ENCODE results near the gene PFKFB2.

PFKFB2 gene

DNA sequence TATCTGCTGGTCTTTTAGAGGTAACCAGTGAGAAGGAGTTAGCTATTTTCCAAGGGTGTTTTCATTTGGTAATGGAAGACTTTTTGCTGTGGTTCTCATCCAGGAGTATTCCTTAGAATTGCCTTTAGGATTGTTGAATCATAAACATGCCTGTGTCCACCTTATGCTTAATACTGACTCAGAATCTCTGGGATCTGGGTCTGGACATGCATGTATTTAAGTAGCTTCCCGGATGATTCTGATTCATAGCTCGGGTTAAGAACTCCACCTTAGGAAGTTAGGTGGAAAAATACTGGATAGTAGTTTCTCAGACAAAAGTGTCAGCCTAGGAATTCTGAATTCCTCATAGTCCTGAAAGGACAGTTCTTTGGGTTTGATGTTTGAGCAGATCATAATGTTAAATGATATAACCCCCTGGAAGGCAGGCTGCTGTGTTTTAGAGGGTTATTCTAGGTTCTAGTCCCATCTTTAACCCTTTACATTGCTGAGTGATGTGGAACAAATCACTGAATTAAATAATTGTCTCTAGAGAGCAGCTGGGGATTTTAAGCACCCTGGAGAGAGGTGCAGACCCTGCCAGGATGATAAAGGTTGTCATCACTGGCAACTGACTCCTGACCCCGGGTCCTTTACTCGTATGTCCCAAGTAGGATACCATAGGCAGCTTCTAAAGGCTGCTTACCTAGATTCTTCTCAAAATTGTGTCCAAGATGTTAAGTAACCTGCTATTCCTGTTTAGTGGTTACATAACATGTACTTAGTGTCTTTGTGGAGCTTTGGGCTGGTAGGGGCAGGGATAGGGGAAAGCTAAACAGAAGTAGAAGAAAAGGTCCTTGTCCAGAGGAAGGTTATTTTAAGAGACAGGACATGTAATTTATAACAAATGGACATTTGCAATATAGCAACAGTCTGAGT lies 21.1 kb downstream of the PFKFB2 start:
- H3K9ac ChIP-seq (ENCODE audit: low read length): no peak overlapping the region
- H3K18ac ChIP-seq (ENCODE audit: low read length): no peak overlapping the region
- no peak overlapping the region for H2BK120ac ChIP-seq (ENCODE audit: low read depth, low read length)
- no peaks in the 10 kb centered on the region for H3K27me3 ChIP-seq (ENCODE audit: insufficient read depth, low read length, poor library complexity)
- no peak overlapping the region for H4K8ac ChIP-seq (ENCODE audit: low read depth, low read length)
- WGBS (ENCODE audit: extremely low coverage, insufficient coverage, low lambda C conversion rate): no CpG with 5 or more reads among the region's 4 CpGs
- H4K5ac ChIP-seq (ENCODE audit: low read length): no peak overlapping the region
- H3K23ac ChIP-seq (ENCODE audit: low read length): no peak overlapping the region
- DNase-seq: no peak
- H3K56ac ChIP-seq (ENCODE audit: low read length): no peak overlapping the region
- H2BK5ac ChIP-seq (ENCODE audit: low read length): no peak overlapping the region
- no peak overlapping the region for H3K27ac ChIP-seq (ENCODE audit: low read depth, low read length)
- no peaks in the 10 kb centered on the region for H3K4me1 ChIP-seq (ENCODE audit: control insufficient read depth, low read depth, low read length)
- no peak overlapping the region for H2AK5ac ChIP-seq (ENCODE audit: low read length)
- no peaks in the 10 kb centered on the region for H3K36me3 ChIP-seq (ENCODE audit: control insufficient read depth, insufficient read depth, low read length)
- no peaks in the 10 kb centered on the region for H3K79me2 ChIP-seq (ENCODE audit: control insufficient read depth, insufficient read depth, low read length)
- H3K4ac ChIP-seq (ENCODE audit: low read depth, low read length): no peak overlapping the region
- no peak overlapping the region for H3K4me3 ChIP-seq (ENCODE audit: low read length)
- no peak overlapping the region for H2BK15ac ChIP-seq (replicated peaks; ENCODE audit: low read depth)
- H3K4me2 ChIP-seq (ENCODE audit: low read length): no peak overlapping the region
- no peaks in the 10 kb centered on the region for H3K79me1 ChIP-seq (ENCODE audit: low read length)

DNA sequence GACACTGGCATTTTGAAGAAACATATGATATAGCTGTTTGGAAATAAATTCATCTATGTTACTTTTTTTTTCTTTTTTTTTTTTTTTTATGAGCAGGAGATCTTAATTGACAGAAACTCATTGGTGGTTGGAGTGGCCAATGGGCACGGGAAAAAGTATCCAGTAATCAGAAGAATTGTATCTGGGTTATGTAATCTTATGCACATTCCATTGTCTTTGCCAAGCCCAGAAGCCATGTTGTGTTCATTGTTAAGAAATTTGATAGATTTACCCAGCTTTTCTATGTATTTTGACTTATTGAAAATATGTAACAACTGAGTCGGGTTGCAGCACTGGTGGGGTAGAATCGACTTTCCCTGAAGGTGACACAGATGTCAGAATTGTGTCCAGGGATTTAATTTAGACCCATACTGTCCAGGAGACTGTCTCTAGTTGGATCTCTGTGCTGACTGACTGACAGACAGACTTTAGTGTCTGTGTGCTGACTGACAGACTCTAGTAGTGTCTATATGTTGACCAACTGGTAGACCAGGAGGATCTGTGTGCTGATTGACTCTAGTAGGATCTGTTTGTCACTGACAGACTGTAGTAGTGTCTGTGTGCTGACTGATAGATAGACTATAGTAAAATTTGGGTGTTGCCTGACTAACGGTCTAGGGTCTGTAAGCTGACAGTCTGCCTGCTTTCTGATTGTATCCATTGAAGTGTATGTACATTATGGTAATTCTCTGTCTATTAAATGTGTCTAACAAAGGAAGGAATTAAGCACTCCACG lies 23.3 kb downstream of the PFKFB2 start:
- no peak overlapping the region for H2BK15ac ChIP-seq (replicated peaks; ENCODE audit: low read depth)
- H3K27me3 ChIP-seq (ENCODE audit: insufficient read depth, low read length, poor library complexity): no peaks in the 10 kb centered on the region
- no peak for DNase-seq
- no peak overlapping the region for H3K18ac ChIP-seq (ENCODE audit: low read length)
- no peak overlapping the region for H3K27ac ChIP-seq (ENCODE audit: low read depth, low read length)
- no CpG with 5 or more reads among the region's 5 CpGs for WGBS (ENCODE audit: extremely low coverage, insufficient coverage, low lambda C conversion rate)
- H2BK120ac ChIP-seq (ENCODE audit: low read depth, low read length): no peak overlapping the region
- no peaks in the 10 kb centered on the region for H3K79me2 ChIP-seq (ENCODE audit: control insufficient read depth, insufficient read depth, low read length)
- H3K4me2 ChIP-seq (ENCODE audit: low read length): no peak overlapping the region
- no peak overlapping the region for H4K8ac ChIP-seq (ENCODE audit: low read depth, low read length)
- no peaks in the 10 kb centered on the region for H3K4me1 ChIP-seq (ENCODE audit: control insufficient read depth, low read depth, low read length)
- no peak overlapping the region for H4K5ac ChIP-seq (ENCODE audit: low read length)
- H3K36me3 ChIP-seq (ENCODE audit: control insufficient read depth, insufficient read depth, low read length): no peaks in the 10 kb centered on the region
- H3K9ac ChIP-seq (ENCODE audit: low read length): no peak overlapping the region
- H3K4ac ChIP-seq (ENCODE audit: low read depth, low read length): no peak overlapping the region
- no peak overlapping the region for H3K56ac ChIP-seq (ENCODE audit: low read length)
- H3K4me3 ChIP-seq (ENCODE audit: low read length): no peak overlapping the region
- no peak overlapping the region for H3K23ac ChIP-seq (ENCODE audit: low read length)
- H2AK5ac ChIP-seq (ENCODE audit: low read length): no peak overlapping the region
- H2BK5ac ChIP-seq (ENCODE audit: low read length): no peak overlapping the region
- H3K79me1 ChIP-seq (ENCODE audit: low read length): no peaks in the 10 kb centered on the region

DNA sequence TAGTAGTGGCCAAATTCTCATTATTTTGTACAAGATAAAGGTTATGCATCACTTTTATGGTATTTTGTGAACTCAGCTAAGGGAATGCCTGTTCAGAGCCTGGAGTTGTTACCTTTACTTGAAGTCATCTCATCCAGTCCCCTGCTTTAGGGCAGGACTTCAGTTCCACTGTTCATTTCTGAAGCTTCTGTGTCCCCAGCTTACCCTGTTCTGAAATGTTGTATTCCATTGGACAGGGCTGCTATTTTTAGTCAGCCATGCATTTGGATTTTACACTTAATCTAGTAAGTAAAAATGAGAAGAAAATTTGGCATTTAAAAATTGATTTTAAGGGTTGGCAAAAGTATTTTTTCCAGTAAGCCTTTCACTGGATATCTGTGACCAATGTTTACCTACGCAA lies 23.9 kb downstream of the PFKFB2 start:
- no peak overlapping the region for H3K23ac ChIP-seq (ENCODE audit: low read length)
- no peak overlapping the region for H2BK5ac ChIP-seq (ENCODE audit: low read length)
- WGBS (ENCODE audit: extremely low coverage, insufficient coverage, low lambda C conversion rate): no CpG with 5 or more reads among the region's 1 CpG
- H3K4me3 ChIP-seq (ENCODE audit: low read length): no peak overlapping the region
- no peak overlapping the region for H4K8ac ChIP-seq (ENCODE audit: low read depth, low read length)
- no peaks in the 10 kb centered on the region for H3K79me1 ChIP-seq (ENCODE audit: low read length)
- no peak overlapping the region for H3K27ac ChIP-seq (ENCODE audit: low read depth, low read length)
- no peak overlapping the region for H3K4me2 ChIP-seq (ENCODE audit: low read length)
- no peak overlapping the region for H2AK5ac ChIP-seq (ENCODE audit: low read length)
- H2BK120ac ChIP-seq (ENCODE audit: low read depth, low read length): no peak overlapping the region
- no peak overlapping the region for H2BK15ac ChIP-seq (replicated peaks; ENCODE audit: low read depth)
- H3K4ac ChIP-seq (ENCODE audit: low read depth, low read length): no peak overlapping the region
- no peaks in the 10 kb centered on the region for H3K36me3 ChIP-seq (ENCODE audit: control insufficient read depth, insufficient read depth, low read length)
- no peak overlapping the region for H3K56ac ChIP-seq (ENCODE audit: low read length)
- DNase-seq: no peak
- H3K18ac ChIP-seq (ENCODE audit: low read length): no peak overlapping the region
- no peak overlapping the region for H3K9ac ChIP-seq (ENCODE audit: low read length)
- H3K4me1 ChIP-seq (ENCODE audit: control insufficient read depth, low read depth, low read length): no peaks in the 10 kb centered on the region
- no peaks in the 10 kb centered on the region for H3K79me2 ChIP-seq (ENCODE audit: control insufficient read depth, insufficient read depth, low read length)
- H4K5ac ChIP-seq (ENCODE audit: low read length): no peak overlapping the region
- no peaks in the 10 kb centered on the region for H3K27me3 ChIP-seq (ENCODE audit: insufficient read depth, low read length, poor library complexity)

DNA sequence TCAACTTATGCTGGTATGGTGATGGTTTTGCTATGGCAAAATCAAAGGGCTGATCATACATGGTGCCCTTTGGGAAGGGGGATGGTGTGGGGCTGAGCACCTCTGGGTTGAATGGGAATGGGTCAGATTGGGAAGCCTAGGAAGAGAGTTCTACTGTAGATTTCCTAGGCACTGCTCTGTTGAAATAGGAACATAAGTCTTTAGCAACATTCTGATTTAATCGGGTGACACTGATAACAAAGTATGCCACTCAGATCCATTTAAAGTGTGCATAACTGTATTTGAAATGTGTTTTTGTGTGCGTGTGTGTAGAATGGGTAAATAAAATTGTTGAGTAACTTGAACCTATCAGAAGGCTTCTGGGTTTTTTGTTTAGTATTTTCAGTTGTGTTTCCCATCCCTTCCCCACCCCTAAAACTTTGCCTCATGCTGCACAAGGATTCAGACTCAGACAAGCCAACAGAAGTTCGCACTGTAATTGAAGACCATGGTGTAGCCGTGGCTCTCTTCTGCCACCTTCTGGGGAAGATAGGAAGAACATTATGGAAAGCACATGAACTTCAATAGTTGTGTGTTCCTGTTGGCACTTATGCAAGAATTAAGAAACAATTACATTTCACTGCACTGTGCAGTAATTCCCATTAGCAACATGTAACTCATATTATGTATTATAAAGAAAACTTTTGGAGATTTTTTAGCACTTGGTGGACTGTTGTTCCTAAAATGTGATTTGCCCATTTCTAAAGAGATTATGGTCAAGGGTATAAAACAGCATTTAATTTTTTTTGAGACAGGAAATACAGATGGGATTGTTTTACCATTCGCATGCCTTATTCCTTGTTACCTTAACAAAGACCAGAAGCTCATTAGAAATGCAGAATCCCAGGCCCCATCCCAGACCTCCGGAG lies 24.6 kb downstream of the PFKFB2 start:
- H2BK5ac ChIP-seq (ENCODE audit: low read length): no peak overlapping the region
- 100% methylated on average over 1 of the region's 6 CpGs for WGBS (ENCODE audit: extremely low coverage, insufficient coverage, low lambda C conversion rate)
- H3K79me1 ChIP-seq (ENCODE audit: low read length): no peaks in the 10 kb centered on the region
- H3K4me1 ChIP-seq (ENCODE audit: control insufficient read depth, low read depth, low read length): no peaks in the 10 kb centered on the region
- no peak overlapping the region for H3K4me2 ChIP-seq (ENCODE audit: low read length)
- H3K56ac ChIP-seq (ENCODE audit: low read length): no peak overlapping the region
- H3K4ac ChIP-seq (ENCODE audit: low read depth, low read length): no peak overlapping the region
- no peak overlapping the region for H2BK15ac ChIP-seq (replicated peaks; ENCODE audit: low read depth)
- H3K23ac ChIP-seq (ENCODE audit: low read length): no peak overlapping the region
- H2BK120ac ChIP-seq (ENCODE audit: low read depth, low read length): no peak overlapping the region
- no peak overlapping the region for H4K8ac ChIP-seq (ENCODE audit: low read depth, low read length)
- H4K5ac ChIP-seq (ENCODE audit: low read length): no peak overlapping the region
- no peak overlapping the region for H3K18ac ChIP-seq (ENCODE audit: low read length)
- H3K9ac ChIP-seq (ENCODE audit: low read length): no peak overlapping the region
- no peak overlapping the region for H3K27ac ChIP-seq (ENCODE audit: low read depth, low read length)
- no peak overlapping the region for H2AK5ac ChIP-seq (ENCODE audit: low read length)
- no peaks in the 10 kb centered on the region for H3K79me2 ChIP-seq (ENCODE audit: control insufficient read depth, insufficient read depth, low read length)
- DNase-seq: peak; percentile 76
- no peaks in the 10 kb centered on the region for H3K27me3 ChIP-seq (ENCODE audit: insufficient read depth, low read length, poor library complexity)
- no peak overlapping the region for H3K4me3 ChIP-seq (ENCODE audit: low read length)
- H3K36me3 ChIP-seq (ENCODE audit: control insufficient read depth, insufficient read depth, low read length): no peaks in the 10 kb centered on the region

DNA sequence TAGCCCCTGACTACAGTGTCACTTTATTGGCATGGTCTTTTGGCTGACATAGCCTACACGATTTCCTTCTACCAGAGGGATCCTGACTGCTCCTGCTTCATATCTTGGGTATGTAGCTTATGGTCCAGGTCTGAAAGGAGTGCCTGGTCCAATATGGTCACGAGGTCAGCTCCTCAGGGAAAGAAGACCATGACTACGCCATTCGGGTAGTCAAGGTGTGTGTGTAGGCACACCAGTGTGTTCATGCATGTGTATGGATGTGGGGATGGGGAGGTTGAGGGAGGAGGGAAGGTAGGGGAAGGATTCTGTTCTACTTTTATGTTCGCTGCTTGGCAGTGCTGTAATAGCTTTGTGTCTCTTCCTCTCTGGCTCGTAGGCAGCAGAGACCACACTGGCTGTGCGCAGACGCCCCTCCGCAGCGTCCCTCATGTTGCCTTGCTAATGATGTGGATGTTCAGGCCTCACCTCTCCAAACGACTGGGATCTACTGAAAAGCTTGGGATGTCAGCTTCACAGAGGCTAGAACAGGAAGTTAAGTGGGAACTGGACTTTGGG lies 25.6 kb downstream of the PFKFB2 start:
- Histone ChIP-seq H3K9ac (ENCODE audit: low read length) (no peak overlapping the region), H3K4me3 (ENCODE audit: low read length) (no peak overlapping the region), H2BK15ac (replicated peaks; ENCODE audit: low read depth) (no peak overlapping the region), H3K56ac (ENCODE audit: low read length) (no peak overlapping the region), H2BK5ac (ENCODE audit: low read length) (no peak overlapping the region), H4K8ac (ENCODE audit: low read depth, low read length) (no peak overlapping the region), H3K18ac (ENCODE audit: low read length) (no peak overlapping the region), H3K27ac (ENCODE audit: low read depth, low read length) (no peak overlapping the region), H3K79me2 (ENCODE audit: control insufficient read depth, insufficient read depth, low read length) (no peaks in the 10 kb centered on the region), H3K23ac (ENCODE audit: low read length) (no peak overlapping the region), H3K4ac (ENCODE audit: low read depth, low read length) (no peak overlapping the region), H3K27me3 (ENCODE audit: insufficient read depth, low read length, poor library complexity) (no peaks in the 10 kb centered on the region), H4K5ac (ENCODE audit: low read length) (no peak overlapping the region), H2BK120ac (ENCODE audit: low read depth, low read length) (no peak overlapping the region), H3K36me3 (ENCODE audit: control insufficient read depth, insufficient read depth, low read length) (no peaks in the 10 kb centered on the region), H2AK5ac (ENCODE audit: low read length) (no peak overlapping the region), H3K79me1 (ENCODE audit: low read length) (no peaks in the 10 kb centered on the region), H3K4me1 (ENCODE audit: control insufficient read depth, low read depth, low read length) (no peaks in the 10 kb centered on the region), H3K4me2 (ENCODE audit: low read length) (no peak overlapping the region)
- no peak for DNase-seq
- no CpG with 5 or more reads among the region's 11 CpGs for WGBS (ENCODE audit: extremely low coverage, insufficient coverage, low lambda C conversion rate)

Measured in mesendoderm (in vitro differentiated cells).